ENCODE results near the gene SDR42E2.

- TF ChIP-seq CTCF (conservative IDR thresholded peaks at IDR 0.05; ENCODE audit: low read depth, low read length) (0 out of 2 replicates have a peak, but pooled peaks have one; percentile 22), POLR2A (IDR thresholded peaks at IDR 0.05; ENCODE audit: low read depth, low read length) (no peak), BHLHE40 (IDR thresholded peaks at IDR 0.05; ENCODE audit: low read depth, low read length) (no peak), NFE2L2 (IDR thresholded peaks at IDR 0.05; ENCODE audit: low read depth, low read length) (no peak)
Observed at GRCh38 chr16:22186517-22186916, 24.2 kb downstream of the SDR42E2 start.

All from IMR-90 (cell line).